Measurements from ENCODE around the gene RSPH9. TPM values are rescaled to one million over a fixed set of nuclear protein-coding genes. Genes with fewer than 3 reads are reported as not detected.

Gene RSPH9
- total and polyA plus RNA-seq, 2 donors (not counting 3 experiments of a cell fraction or from before 2014, with no cell fraction given): 0.18 to 0.27 TPM

DNA sequence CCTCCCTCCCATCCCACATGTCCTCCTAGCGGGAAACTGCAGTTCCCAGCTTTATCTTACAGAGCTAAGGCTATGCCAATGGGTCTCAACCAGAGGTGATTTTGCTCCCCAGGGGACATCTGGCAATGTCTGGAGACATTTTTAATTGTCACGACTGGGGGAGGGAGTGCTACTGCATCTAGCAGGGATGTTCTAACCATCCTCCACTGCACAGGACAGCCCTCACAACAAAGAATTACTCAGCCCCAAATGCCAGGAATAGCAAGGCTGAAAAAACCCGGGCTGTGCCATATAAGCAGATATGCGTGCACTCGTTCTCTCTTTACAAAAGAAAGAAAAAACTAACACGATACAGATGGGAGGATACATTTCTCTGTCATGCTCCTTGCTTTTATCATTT lies 34.2 kb downstream of the RSPH9 start:
- CTCF ChIA-PET: interaction anchor here (7.7 kb wide), 1 partner anchor 11 kb away, joined by 49 read pairs; no protein-coding TSS in a partner anchor
- peaks cover 24% of the 10 kb centered on the region for H3K79me2 ChIP-seq (ENCODE audit: control insufficient read depth, insufficient read depth, low read length)
- dilution Hi-C loops (cut with MboI; ENCODE audit: extremely low pct_ligation_motif_present, low sequenced_read_pairs): no loop called here
- peaks cover 9 to 36% of the 10 kb centered on the region in 2 experiments for H3K36me3 ChIP-seq (ENCODE audit: control insufficient read depth in 2 of 2, extremely low read depth in 1 of 2, insufficient read depth in 2 of 2, low read length in 2 of 2)
- BruUV-seq (replicated peaks): no TSS peak
- no peaks in the 10 kb centered on the region for H3K9me3 ChIP-seq (replicated peaks; ENCODE audit: control insufficient read depth, insufficient read depth, low read length)
- no peak for DNase-seq (ENCODE audit: low read depth, low spot score)
- H4K20me1 ChIP-seq (replicated peaks; ENCODE audit: control insufficient read depth, extremely low read depth, insufficient read depth, low read length): no peaks in the 10 kb centered on the region
- no peak for TF ChIP-seq GATA2 (IDR thresholded peaks at IDR 0.05; ENCODE audit: insufficient read depth, insufficient read length, low read depth, low read length)
- TF ChIP-seq, protein P1, sequence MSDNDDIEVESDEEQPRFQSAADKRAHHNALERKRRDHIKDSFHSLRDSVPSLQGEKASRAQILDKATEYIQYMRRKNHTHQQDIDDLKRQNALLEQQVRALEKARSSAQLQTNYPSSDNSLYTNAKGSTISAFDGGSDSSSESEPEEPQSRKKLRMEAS (IDR thresholded peaks at IDR 0.05; ENCODE audit: insufficient read depth, insufficient read length): no peak
- no peak for TF ChIP-seq FOS (IDR thresholded peaks at IDR 0.05; ENCODE audit: borderline replicate concordance, insufficient read depth, low read length)
- TF ChIP-seq JUN (IDR thresholded peaks at IDR 0.05; ENCODE audit: borderline replicate concordance, insufficient read depth, insufficient read length, low read depth): no peak
- TF ChIP-seq, protein P2, sequence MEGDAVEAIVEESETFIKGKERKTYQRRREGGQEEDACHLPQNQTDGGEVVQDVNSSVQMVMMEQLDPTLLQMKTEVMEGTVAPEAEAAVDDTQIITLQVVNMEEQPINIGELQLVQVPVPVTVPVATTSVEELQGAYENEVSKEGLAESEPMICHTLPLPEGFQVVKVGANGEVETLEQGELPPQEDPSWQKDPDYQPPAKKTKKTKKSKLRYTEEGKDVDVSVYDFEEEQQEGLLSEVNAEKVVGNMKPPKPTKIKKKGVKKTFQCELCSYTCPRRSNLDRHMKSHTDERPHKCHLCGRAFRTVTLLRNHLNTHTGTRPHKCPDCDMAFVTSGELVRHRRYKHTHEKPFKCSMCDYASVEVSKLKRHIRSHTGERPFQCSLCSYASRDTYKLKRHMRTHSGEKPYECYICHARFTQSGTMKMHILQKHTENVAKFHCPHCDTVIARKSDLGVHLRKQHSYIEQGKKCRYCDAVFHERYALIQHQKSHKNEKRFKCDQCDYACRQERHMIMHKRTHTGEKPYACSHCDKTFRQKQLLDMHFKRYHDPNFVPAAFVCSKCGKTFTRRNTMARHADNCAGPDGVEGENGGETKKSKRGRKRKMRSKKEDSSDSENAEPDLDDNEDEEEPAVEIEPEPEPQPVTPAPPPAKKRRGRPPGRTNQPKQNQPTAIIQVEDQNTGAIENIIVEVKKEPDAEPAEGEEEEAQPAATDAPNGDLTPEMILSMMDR (IDR thresholded peaks at IDR 0.05; ENCODE audit: extremely low read depth in 1 of 2, insufficient read depth in 1 of 2, low read depth in 1 of 2, low read length in 2 of 2): no peak
- no peak for TF ChIP-seq POLR2AphosphoS5 (IDR thresholded peaks at IDR 0.05; ENCODE audit: insufficient read depth, low read depth, low read length)
- TF ChIP-seq MYC (IDR thresholded peaks at IDR 0.05; ENCODE audit: low read depth, low read length): no peak
- no peak for TF ChIP-seq EZH2 (IDR thresholded peaks at IDR 0.05; ENCODE audit: borderline replicate concordance, low read depth, low read length, severe bottlenecking)
- H3K27ac ChIP-seq (ENCODE audit: insufficient read depth, low read depth, low read length): no peak overlapping the region
- intact Hi-C loops (cut with micrococcal nuclease): no loop called here
- no peak overlapping the region for H3K4me3 ChIP-seq (replicated peaks in 1 of 3; ENCODE audit: insufficient read depth in 1 of 3, low read depth in 1 of 3, low read length in 3 of 3)
- no peaks in the 10 kb centered on the region for H3K9me1 ChIP-seq (replicated peaks; ENCODE audit: control insufficient read depth, extremely low read depth, insufficient read depth, low read length)
- no peaks in the 10 kb centered on the region for H3K4me1 ChIP-seq (ENCODE audit: control insufficient read depth, extremely low read depth, insufficient read depth, low read length)
- POLR2A ChIA-PET: no interaction called here
- no peaks in the 10 kb centered on the region for H3K27me3 ChIP-seq (ENCODE audit: control insufficient read depth in 2 of 2, insufficient read depth in 2 of 2, low read length in 2 of 2)
- H3K9ac ChIP-seq (replicated peaks; ENCODE audit: extremely low read depth, insufficient read depth, low read length): no peak overlapping the region
- H2AFZ ChIP-seq (ENCODE audit: low read depth, low read length): no peak overlapping the region
- FAIRE-seq: no peak
- H3K4me2 ChIP-seq (ENCODE audit: insufficient read depth, low read length): no peak overlapping the region

Data from endothelial cell of umbilical vein (primary cell).